Hepatocyte (in vitro differentiated cells): Measurements from ENCODE around the gene TMEM191C. TPM values are rescaled to one million over a fixed set of nuclear protein-coding genes. Genes with fewer than 3 reads are reported as not detected.

ENCODE experiments used
- DNase-seq: peaks from one replicate; pipeline ENCODE4 v3.0.0-alpha.2; 2016; ENCODE audit warnings: low spot score
- H2AFZ ChIP-seq: fragments of 200-600 bp; sonication (generic); 2 replicates; pipeline ENCODE4 v1.6.0; 2016; ENCODE audit warnings: antibody characterized with exemption, mild to moderate bottlenecking
- H3K27ac ChIP-seq: fragments of 200-600 bp; sonication (generic); 2 replicates; pipeline ENCODE4 v1.5.1; 2016; ENCODE audit warnings: mild to moderate bottlenecking
- H3K27me3 ChIP-seq: fragments of 200-600 bp; sonication (generic); 2 replicates; pipeline ENCODE4 v1.6.1; 2016
- H3K36me3 ChIP-seq: fragments of 200-600 bp; sonication (generic); replicated peaks from 2 replicates; pipeline ENCODE4 v1.5.1; 2016; ENCODE audit warnings: low read depth; ENCODE audit not compliant: insufficient read depth
- H3K4me1 ChIP-seq: fragments of 200-600 bp; sonication (generic); 2 replicates; pipeline ENCODE4 v1.5.1; 2016; ENCODE audit warnings: mild to moderate bottlenecking, moderate library complexity; ENCODE audit not compliant: insufficient read depth
- H3K4me2 ChIP-seq: fragments of 200-600 bp; sonication (generic); 2 replicates; pipeline ENCODE4 v1.6.0; 2016
- H3K4me3 ChIP-seq: fragments of 200-600 bp; sonication (generic); 2 replicates; pipeline ENCODE4 v1.5.1; 2016; ENCODE audit warnings: mild to moderate bottlenecking
- H3K79me2 ChIP-seq: fragments of 200-600 bp; sonication (generic); 2 replicates; pipeline ENCODE4 v1.6.0; 2017; ENCODE audit warnings: mild to moderate bottlenecking
- H3K9me2 ChIP-seq: fragments of 200-600 bp; sonication (generic); replicated peaks from 2 replicates; pipeline ENCODE4 v1.6.0; 2017; ENCODE audit warnings: mild to moderate bottlenecking; ENCODE audit not compliant: insufficient read depth
- H3K9me3 ChIP-seq: fragments of 200-600 bp; sonication (generic); 2 replicates; pipeline ENCODE4 v1.5.1; 2016; ENCODE audit warnings: low read depth, mild to moderate bottlenecking
- H4K20me1 ChIP-seq: fragments of 200-600 bp; sonication (generic); 2 replicates; pipeline ENCODE4 v1.6.0; 2016; ENCODE audit warnings: mild to moderate bottlenecking; ENCODE audit not compliant: insufficient read depth, poor library complexity, severe bottlenecking
- CTCF ChIP-seq: fragments of 200-600 bp; sonication (generic); IDR thresholded peaks from 2 replicates; pipeline ENCODE4 v1.5.1; 2016; ENCODE audit warnings: antibody characterized with exemption, mild to moderate bottlenecking; ENCODE audit not compliant: poor library complexity
- EZH2 ChIP-seq: fragments of 200-600 bp; sonication (generic); IDR thresholded peaks from 2 replicates; pipeline ENCODE4 v1.6.1; 2016; ENCODE audit warnings: antibody characterized with exemption, mild to moderate bottlenecking, borderline replicate concordance
- EZH2phosphoT487 ChIP-seq: fragments of 200-600 bp; sonication (generic); IDR thresholded peaks from one replicate; pipeline ENCODE4 v1.6.1; 2018; ENCODE audit warnings: antibody characterized with exemption, mild to moderate bottlenecking, low read depth, moderate library complexity; ENCODE audit not compliant: unreplicated experiment, severe bottlenecking
- WGBS: methylation state at CpG from one replicate; pipeline ENCODE4 v1.1.6; 2016; ENCODE audit warnings: low lambda C conversion rate; ENCODE audit errors: missing lambda C conversion rate; 5-methylcytosine and 5-hydroxymethylcytosine counted together
- polyA plus RNA-seq: library from polyadenylated mRNA; unstranded; fragments of >200 nt; fragmentation: Nextera tagmentation; extraction: Ambion mirVana; gene quantifications from 2 replicates; pipeline ENCODE4 v1.2.1, GENCODE V29; 2016
- total RNA-seq: library from RNA; depleted of rRNA; stranded (reverse); fragments of >200 nt; gene quantifications from 2 replicates; pipeline ENCODE4 v1.2.3, GENCODE V29; 2014

Gene TMEM191C
- total and polyA plus RNA-seq, 2 experiments from 2014 or later = 3.9 to 13.4 TPM

GRCh38 chr22:21447694-21448402, 19.3 kb upstream of the TMEM191C start:
- Histone ChIP-seq H3K79me2 (peaks cover 55% of the 10 kb centered on the region), H3K27ac (no peak overlapping the region), H3K36me3 (no peaks in the 10 kb centered on the region), H2AFZ (no peak overlapping the region), H3K9me3 (no peaks in the 10 kb centered on the region), H3K4me2 (no peak overlapping the region), H3K9me2 (no peaks in the 10 kb centered on the region), H3K27me3 (no peaks in the 10 kb centered on the region), H3K4me1 (no peaks in the 10 kb centered on the region), H3K4me3 (no peak overlapping the region), H4K20me1 (peaks cover 53% of the 10 kb centered on the region)
- no peak for DNase-seq
- TF ChIP-seq EZH2 (no peak), EZH2phosphoT487 (no peak), CTCF (no peak)
- WGBS = 91% methylated on average over 22 of the region's 22 CpGs

- H3K9me2 ChIP-seq = no peaks in the 10 kb centered on the region
- no peak overlapping the region for H3K4me3 ChIP-seq
- H3K9me3 ChIP-seq = no peaks in the 10 kb centered on the region
- no peaks in the 10 kb centered on the region for H3K4me1 ChIP-seq
- no peak overlapping the region for H3K27ac ChIP-seq
- no peak for DNase-seq
- peaks cover 48% of the 10 kb centered on the region for H3K79me2 ChIP-seq
- WGBS = 88% methylated on average over 23 of the region's 23 CpGs
- no peak overlapping the region for H2AFZ ChIP-seq
- no peaks in the 10 kb centered on the region for H3K27me3 ChIP-seq
- H4K20me1 ChIP-seq = peaks cover 44% of the 10 kb centered on the region
- H3K4me2 ChIP-seq = no peak overlapping the region
- TF ChIP-seq CTCF = no peak
- no peak for TF ChIP-seq EZH2phosphoT487
- no peaks in the 10 kb centered on the region for H3K36me3 ChIP-seq
These were observed 18.4 kb upstream of the TMEM191C start for GRCh38 chr22:21448627-21449416.

GRCh38 chr22:21449531-21450319, 17.5 kb upstream of the TMEM191C start:
- H3K27ac ChIP-seq = no peak overlapping the region
- no peaks in the 10 kb centered on the region for H3K4me1 ChIP-seq
- no peak for TF ChIP-seq CTCF
- no peak for TF ChIP-seq EZH2phosphoT487
- TF ChIP-seq EZH2 = no peak
- no peaks in the 10 kb centered on the region for H3K36me3 ChIP-seq
- H3K4me3 ChIP-seq = no peak overlapping the region
- no peaks in the 10 kb centered on the region for H3K9me3 ChIP-seq
- no peaks in the 10 kb centered on the region for H3K27me3 ChIP-seq
- no peaks in the 10 kb centered on the region for H3K9me2 ChIP-seq
- DNase-seq = no peak
- H3K4me2 ChIP-seq = no peak overlapping the region
- peaks cover 45% of the 10 kb centered on the region for H3K79me2 ChIP-seq
- WGBS = 93% methylated on average over 19 of the region's 23 CpGs
- H2AFZ ChIP-seq = no peak overlapping the region
- H4K20me1 ChIP-seq = peaks cover 35% of the 10 kb centered on the region
